HL-60 (cell line): ENCODE measurements around the gene P2RY14.
"Not testable (repeated sequence)": the region's sequence is repeated elsewhere in the genome, so short reads cannot be mapped to it uniquely, and the experiment has no call there.

ENCODE experiments used
- DNase-seq, 2 experiments: peaks; one replicate each; pipeline ENCODE4 v3.0.0-alpha.2; 2010 to 2020; ENCODE audit warnings: low read depth in 1 of 2, low spot score in 1 of 2
- H3K27ac ChIP-seq: fragments of 250-450 bp; sonication (Bioruptor Pico); replicated peaks from 2 replicates; pipeline ENCODE4 v1.5.1; 2020; ENCODE audit warnings: mild to moderate bottlenecking, moderate library complexity
- H3K27me3 ChIP-seq: fragments of 250-450 bp; sonication (Bioruptor Pico); 2 replicates; pipeline ENCODE4 v1.5.1; 2021; ENCODE audit warnings: mild to moderate bottlenecking, moderate library complexity; ENCODE audit not compliant: insufficient read depth, poor library complexity, severe bottlenecking
- H3K4me3 ChIP-seq: replicated peaks from 2 replicates; pipeline ENCODE4 v1.5.1; 2011; ENCODE audit warnings: mild to moderate bottlenecking, control low read depth, low read length; ENCODE audit not compliant: insufficient read depth
- CTCF ChIP-seq: IDR thresholded peaks from one replicate; pipeline ENCODE4 v1.5.1; 2011; ENCODE audit warnings: low read length, control low read depth, inconsistent platforms; ENCODE audit not compliant: insufficient read depth
- GABPA ChIP-seq: IDR thresholded peaks from 2 replicates; pipeline ENCODE4 v1.6.1; 2012; ENCODE audit warnings: low read depth
- POLR2AphosphoS5 ChIP-seq: IDR thresholded peaks from 2 replicates; pipeline ENCODE4 v1.6.1; 2012; ENCODE audit warnings: low read depth
- REST ChIP-seq: IDR thresholded peaks from 2 replicates; pipeline ENCODE4 v1.6.1; 2012; ENCODE audit warnings: low read depth; ENCODE audit not compliant: insufficient replicate concordance
- SPI1 ChIP-seq: IDR thresholded peaks from 2 replicates; pipeline ENCODE4 v1.6.1; 2012; ENCODE audit warnings: low read depth, mild to moderate bottlenecking, borderline replicate concordance

P2RY14 gene

GRCh38 chr3:151232991-151233390, 45.4 kb downstream of the P2RY14 start:
- Histone ChIP-seq H3K4me3 (no peak overlapping the region), H3K27me3 (no peaks in the 10 kb centered on the region), H3K27ac (no peak overlapping the region)
- no peak for DNase-seq
- TF ChIP-seq POLR2AphosphoS5 (no peak), CTCF (no peak), REST (no peak), GABPA (no peak), SPI1 (no peak)

- not testable (repeated sequence) for DNase-seq, H3K27me3 ChIP-seq, H3K4me3 ChIP-seq, H3K27ac ChIP-seq
These were observed 45.9 kb downstream of the P2RY14 start for GRCh38 chr3:151232403-151232802.

GRCh38 chr3:151230646-151231045, 47.7 kb downstream of the P2RY14 start:
- TF ChIP-seq POLR2AphosphoS5: no peak
- TF ChIP-seq REST: no peak
- no peak for TF ChIP-seq CTCF
- TF ChIP-seq GABPA: no peak
- TF ChIP-seq SPI1: peak; percentile 0; the same call in 1 of the 2 replicates
- H3K27me3 ChIP-seq: no peaks in the 10 kb centered on the region
- no peak overlapping the region for H3K4me3 ChIP-seq
- H3K27ac ChIP-seq: no peak overlapping the region
- DNase-seq: no peak

GRCh38 chr3:151228666-151229040, 49.7 kb downstream of the P2RY14 start:
- Histone ChIP-seq H3K27ac (no peak overlapping the region), H3K4me3 (no peak overlapping the region), H3K27me3 (no peaks in the 10 kb centered on the region)
- no peak for DNase-seq
- TF ChIP-seq CTCF: no peak
- TF ChIP-seq REST: no peak
- TF ChIP-seq GABPA: no peak
- TF ChIP-seq SPI1: no peak
- no peak for TF ChIP-seq POLR2AphosphoS5
